DMS153 treated with DMSO at 0.1 percent for 48 hours (cell line): ENCODE results near the gene ELOVL1.
A peak's percentile ranks its signal among the peaks of the same experiment; 100 is the strongest.

Experiments
- DNase-seq: peaks from one replicate; lab custom pipeline; 2025; ENCODE audit not compliant: unreplicated experiment; lab: John Stamatoyannopoulos, UW

ELOVL1 gene

DNA sequence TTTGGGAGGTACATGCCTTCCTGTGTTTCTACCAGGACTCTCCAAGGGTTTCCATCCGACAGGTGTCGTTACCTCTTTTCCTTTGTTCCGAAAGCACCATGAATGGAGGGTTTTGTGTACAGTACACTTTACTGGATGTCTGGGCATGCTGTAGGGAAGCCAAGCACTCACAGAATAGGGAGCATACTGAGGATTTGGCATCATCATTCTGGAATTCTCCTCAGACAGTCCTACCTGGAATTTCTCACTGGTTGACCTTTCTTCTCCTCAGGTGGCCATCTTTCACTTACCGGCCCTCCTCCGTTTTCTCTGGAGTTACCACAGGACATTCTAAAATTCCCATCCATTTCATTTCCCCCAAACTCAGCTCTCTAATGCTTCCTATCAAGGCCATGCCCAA, 36.1 kb downstream of the ELOVL1 start:
- peak; percentile 53 for DNase-seq

DNA sequence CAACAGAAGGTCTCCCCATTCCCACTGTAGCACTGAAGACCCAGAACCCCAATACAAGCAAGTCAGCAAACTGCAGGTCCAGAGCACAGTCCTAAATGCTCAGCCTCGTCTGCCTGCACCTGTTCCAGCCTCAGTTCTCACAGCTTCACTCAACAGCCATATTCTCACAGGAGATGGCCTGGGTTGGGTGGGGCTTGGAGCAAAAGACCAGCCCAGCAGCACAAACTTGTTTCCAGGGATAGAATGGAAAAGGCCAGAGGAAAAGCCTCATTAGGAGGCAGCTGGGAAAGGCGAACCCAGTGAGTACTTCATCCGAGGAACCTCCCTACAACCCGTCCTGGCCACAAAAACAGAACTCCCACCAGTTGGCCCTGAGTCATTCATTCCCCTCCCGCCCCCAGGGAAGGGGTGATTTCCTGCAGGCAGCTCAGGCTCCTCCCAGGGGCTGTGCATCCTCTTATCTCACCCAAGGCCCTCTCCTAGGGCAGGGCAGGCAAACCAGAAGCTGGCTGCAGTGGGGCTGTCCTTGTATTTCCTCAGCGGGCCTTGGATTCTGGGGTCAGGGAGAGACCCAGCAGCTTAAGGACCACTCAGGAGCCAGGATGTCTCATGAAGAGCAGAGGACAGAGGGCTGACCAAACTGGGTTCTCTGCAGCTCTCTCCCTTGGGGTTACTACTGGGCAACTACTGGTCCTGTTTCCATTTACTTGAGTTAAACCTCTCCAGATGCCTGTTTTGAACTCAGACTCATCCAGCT, 37.6 kb downstream of the ELOVL1 start:
- DNase-seq, result no peak

DNA sequence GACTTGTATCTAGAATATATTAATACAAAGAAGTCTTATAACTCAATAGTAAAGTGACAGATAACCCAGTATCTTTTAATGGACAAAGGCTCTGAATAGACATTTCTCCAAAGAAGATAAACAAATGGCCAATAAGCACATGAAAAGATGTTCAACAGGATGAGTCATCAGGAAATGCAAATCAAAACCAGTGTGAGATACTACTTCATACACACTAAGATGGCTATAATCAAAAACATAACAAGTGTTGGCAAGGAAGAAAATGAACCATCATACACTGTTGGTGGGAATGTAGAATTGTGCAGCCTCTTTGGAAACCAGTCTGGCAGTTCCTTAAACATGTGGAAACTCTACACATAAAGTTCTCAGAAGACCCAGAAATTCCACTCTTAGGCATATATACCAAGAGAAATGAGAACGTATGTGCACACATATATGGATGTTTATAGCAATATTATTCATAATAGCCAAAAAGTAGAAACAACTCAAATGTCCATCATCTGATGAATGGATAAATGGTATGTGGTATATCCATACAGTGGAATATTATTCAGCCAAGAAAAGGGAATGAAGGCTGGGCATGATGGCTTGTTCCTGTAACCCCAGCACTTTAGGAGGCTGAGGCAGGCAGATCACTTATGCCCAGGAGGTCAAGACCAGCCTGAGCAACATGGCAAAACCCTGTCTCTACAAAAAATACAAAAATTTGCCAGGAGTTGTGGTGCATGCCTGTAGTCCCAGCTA, 40.1 kb downstream of the ELOVL1 start:
- DNase-seq, result no peak

DNA sequence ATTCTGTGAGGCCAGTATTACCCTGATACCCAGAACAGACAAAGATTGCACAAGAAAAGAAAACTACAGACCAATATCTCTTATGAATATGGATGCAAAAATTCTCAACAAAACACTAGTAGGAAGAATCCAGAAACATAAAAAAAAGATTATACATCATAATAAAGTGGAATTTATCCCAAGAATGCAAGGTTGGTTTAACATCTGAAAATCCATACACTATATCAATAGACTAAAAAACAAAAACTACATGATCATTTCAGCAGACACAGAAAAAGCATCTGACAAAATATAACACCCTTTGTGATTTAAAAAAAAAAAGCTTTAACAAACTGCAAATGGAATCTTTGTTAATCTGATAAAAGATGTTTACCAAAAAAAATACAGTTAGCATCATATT, 42.4 kb downstream of the ELOVL1 start:
- DNase-seq, result no peak

DNA sequence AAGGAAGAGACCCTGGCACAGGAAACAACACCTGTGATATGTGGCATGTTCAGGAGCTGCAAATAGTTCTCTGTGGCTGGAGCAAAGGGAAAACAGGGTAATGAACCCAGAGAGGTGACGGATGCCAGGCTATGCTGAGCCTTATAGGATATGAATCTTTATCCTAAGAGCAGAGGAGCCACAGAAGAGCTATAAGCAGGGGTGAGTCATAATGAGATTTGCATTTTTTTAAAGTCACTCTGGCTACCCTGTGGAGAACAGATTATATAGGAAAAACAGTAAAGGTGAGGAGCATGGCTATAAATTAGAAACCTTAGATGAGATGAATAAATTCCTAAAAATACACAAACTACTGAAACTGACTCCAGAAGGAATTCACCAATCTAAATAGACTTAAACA, 43.0 kb downstream of the ELOVL1 start:
- DNase-seq, result no peak

DNA sequence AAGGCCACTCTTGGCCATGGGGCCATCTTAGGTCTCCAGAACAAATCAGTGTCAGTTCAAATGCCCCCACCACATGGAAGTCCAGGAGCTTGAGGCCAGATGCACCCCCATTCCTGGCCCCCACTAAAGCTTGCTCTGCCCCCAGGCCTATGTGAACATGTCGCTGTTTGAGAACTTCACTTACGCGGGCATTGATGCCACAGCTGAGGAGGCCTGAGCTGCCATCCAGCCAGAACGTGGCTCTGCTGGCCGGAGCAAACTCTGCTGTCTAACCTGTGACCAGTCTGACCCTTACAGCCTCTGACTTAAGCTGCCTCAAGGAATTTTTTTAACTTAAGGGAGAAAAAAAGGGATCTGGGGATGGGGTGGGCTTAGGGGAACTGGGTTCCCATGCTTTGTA, 45.3 kb downstream of the ELOVL1 start:
- DNase-seq, result no peak

DNA sequence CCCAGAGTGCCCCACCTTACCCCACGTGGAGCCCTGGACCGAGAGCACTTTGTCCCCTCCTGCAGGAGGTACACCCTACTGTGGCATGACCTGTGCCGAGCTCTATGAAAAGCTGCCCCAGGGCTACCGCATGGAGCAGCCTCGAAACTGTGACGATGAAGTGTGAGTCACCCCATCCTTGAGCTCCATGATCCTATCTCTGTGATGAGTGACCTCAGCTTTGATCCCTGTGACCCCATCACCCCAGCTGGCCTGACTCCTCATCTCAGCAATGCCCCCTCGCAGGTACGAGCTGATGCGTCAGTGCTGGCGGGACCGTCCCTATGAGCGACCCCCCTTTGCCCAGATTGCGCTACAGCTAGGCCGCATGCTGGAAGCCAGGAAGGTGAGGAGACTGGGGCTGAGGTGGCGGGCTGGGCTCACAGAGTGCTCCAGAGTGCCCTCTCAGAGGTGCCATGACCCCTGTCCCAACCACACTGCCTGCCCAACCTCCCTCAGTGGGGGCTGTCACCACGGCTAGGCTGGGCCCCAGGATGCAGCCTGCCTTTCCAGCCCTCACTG, 46.4 kb downstream of the ELOVL1 start:
- no peak for DNase-seq

DNA sequence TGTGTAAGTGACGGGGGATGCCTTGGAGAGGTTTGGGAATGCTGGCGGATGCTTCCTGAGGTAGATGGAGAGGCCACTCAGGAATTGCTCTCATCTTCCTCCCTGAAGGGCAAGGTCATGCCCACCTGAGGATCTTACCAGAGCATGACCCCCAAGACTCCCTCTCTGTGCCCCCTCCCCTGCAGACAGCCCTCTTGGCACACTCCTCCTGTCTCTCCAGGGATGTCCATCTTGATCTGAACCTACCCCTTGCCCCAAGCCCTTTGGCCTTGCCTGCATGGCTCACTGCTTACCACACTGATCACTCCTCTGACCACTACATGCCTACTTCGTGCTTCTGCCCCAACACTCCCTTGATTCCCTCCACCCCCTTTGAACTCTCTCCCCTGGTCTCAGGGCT, 48.0 kb downstream of the ELOVL1 start:
- DNase-seq, result no peak

DNA sequence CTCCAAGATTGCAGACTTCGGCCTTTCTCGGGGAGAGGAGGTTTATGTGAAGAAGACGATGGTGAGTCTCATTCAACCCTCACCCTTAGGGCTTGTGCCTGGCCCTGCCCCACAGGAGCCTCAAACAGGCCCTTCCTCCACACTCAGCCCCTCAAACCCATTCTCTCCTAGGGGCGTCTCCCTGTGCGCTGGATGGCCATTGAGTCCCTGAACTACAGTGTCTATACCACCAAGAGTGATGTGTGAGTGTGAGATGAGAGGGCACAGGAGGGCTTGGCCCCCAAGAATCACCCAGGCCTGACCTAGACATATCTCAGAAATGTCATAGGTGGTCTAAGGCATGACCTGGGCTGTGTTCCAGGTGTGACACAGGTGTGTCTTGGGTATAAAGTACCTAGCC, 48.5 kb downstream of the ELOVL1 start:
- no peak for DNase-seq

DNA sequence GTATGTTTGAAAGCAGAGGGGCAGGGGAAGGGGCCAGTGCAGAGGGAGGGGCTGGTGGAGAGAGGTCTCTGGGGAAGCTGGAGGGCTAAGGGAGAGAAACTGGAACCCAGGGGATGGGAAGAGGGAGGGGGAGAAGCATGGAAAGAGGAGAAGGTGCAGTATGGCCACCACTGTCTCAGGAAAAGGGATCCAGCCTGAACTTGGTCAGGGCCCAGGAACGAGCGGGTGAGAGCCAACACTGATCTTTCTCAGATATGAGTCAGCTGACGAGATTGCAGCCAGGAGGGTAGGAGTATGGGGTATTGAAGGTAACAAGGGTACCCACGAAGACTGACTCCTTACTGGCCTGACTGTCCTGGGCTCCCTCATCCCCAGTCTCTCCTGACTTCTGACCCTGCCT, 49.0 kb downstream of the ELOVL1 start:
- no peak for DNase-seq

DNA sequence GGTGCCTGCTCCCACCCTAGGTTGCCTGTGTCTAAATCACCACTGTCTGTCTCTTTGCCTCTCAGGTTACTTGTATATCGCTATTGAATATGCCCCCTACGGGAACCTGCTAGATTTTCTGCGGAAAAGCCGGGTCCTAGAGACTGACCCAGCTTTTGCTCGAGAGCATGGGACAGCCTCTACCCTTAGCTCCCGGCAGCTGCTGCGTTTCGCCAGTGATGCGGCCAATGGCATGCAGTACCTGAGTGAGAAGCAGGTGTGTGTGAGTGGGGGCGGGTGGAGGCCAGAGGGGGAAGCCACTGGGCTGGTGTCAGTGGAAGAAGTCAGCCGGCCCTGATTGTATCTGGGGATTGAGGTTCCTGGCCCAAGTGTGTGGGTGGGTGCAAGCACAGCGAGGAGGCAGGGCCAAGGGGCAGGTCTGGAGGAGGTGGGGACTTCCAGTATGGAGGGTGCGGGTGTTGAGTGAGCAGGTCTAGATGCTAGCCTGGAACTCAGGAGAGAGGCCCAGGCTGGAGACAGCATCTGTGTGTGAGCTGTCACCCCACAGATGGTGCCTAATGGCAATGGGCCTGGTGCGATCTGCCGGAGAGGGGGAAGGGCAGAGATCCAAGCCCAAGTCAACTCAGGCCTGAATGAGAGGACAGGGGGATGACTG, 49.9 kb downstream of the ELOVL1 start:
- DNase-seq, result no peak

DNA sequence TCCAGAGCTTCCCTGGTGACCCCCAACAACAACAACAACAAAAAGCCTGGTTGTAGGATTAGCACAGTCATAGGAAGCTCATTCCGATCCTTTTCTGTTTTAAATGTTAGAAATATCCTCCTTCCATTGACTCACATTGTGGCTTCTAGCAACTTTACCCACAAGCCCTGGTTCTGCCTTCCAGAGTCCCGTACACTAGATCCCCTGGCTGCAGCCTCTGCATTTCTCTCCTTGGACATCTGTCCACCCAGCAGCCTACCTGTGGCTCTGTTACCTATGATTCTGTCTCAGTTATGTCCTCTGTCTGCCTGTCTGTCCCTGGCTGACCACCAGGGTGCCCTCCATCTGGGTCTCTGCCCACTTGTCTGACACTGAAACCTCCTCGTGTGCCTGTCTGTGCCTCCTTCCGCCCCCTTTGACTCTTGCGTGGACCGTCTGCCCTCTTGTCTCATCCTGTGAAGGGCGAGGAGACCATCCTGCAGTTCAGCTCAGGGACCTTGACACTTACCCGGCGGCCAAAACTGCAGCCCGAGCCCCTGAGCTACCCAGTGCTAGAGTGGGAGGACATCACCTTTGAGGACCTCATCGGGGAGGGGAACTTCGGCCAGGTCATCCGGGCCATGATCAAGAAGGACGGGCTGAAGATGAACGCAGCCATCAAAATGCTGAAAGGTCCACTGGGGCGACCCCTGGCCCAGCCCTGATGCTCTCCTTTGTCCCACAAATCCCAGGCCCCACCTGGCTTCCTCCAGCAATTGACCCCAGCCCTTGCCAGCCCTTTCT, 50.9 kb downstream of the ELOVL1 start:
- no peak for DNase-seq

DNA sequence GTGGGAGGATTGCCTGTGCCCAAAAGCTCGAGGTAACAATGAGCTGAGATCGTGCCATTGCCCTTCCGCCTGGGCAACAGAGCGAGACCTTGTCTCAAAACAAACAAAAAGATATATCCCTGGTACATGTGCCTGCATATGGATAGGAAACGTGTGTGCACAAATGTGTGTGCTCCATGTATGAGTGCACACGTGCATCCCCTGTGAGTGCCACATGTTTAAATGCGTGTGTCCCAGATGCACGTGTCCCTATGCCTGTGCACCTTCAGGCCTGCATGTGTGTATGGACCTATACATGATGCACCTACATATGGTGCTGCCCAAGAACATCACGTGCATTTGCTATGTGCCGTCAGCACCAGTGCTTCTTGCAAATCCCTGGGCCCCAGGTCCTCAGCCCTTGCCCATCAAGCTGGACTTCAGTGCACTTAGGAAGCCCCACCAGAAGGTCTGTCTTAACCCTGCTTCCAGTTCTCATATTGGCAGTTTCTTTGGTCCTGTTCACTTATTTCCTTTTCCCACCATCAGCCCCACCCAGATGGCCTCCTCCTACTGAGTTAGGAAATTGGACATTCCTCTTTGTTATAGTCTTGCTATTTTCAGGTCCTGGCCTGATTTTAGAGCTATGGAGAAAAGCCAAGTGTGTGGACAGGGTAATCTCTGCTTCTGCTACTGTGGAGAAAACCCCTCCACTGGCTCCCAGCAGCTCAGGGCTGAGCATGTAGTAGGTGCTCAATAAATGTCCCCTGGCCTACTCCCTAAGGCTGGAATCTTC, 51.7 kb downstream of the ELOVL1 start:
- no peak for DNase-seq

DNA sequence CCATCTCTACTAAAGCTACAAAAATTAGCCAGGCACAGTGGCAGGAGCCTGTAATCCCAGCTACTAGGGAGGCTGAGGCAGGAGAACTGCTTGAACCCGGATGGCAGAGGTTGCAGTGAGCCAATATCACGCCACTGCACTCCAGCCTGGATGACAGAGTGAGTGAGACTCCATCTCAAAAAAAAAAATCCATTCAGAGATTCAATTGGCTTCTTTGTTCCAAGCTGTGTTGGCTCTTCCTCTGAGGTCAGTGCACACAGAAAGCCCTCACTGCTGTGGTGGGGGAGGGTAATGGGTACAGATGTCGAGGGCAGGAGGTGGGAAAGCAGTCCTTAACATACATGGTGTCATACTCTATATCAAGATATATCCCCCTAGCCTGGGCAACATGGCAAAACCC, 52.3 kb downstream of the ELOVL1 start:
- DNase-seq, result no peak

DNA sequence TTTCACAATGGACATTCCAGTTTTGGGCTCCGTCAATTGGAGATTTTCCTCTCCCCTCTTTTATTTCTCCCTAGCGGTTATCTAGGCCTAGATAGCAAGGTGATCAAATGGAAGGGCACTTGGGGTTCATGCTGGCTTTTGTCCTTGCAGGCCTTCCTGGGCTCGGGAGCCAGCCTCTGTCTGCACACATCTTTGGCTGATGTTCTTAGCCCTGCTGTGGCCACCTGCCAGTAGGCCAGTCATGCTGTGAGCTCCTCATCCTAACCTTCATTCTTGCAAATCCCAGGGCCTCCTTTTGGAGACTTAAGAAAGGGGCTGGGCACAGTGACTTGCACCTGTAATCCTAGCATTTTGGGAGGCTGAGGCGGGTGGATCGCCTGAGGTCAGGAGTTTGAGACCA, 53.6 kb downstream of the ELOVL1 start:
- no peak for DNase-seq

DNA sequence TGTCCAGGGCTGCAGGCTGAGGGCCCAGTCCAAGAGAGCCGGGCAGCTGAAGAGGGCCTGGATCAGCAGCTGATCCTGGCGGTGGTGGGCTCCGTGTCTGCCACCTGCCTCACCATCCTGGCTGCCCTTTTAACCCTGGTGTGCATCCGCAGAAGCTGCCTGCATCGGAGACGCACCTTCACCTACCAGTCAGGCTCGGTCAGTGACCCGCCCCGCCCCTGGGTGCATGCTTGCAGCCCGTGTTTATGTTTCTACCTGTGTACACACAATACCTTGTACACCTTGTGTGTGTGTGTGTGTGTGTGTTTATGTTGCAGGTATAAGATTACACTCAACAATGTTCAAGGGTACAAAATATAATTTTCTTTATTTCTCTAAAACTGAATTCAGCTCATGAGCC, 54.0 kb downstream of the ELOVL1 start:
- no peak for DNase-seq
